H1 (cell line): ENCODE measurements around the gene CTTNBP2. TPM values are rescaled to one million over a fixed set of nuclear protein-coding genes. Genes with fewer than 3 reads are reported as not detected.

Experiments used
- CTCF ChIA-PET: fragments of 300-600 bp; sonication (Branson Sonifier 250); formaldehyde crosslinking; loops from one replicate; lab custom pipeline; 2021; ENCODE audit not compliant: partially characterized antibody; lab: Charles Lee
- POLR2A ChIA-PET: fragments of 300-600 bp; sonication (Branson Sonifier 250); formaldehyde crosslinking; loops from one replicate; lab custom pipeline; 2021; ENCODE audit warnings: inconsistent platforms; ENCODE audit not compliant: partially characterized antibody; lab: Charles Lee
- DNase-seq, 2 experiments: peaks; one replicate each; pipeline versions ENCODE4 v3.0.0 to v3.0.0-alpha.2; 2010 to 2022; ENCODE audit warnings: low spot score in 2 of 2, low read depth in 1 of 2, mixed read lengths in 1 of 2
- FAIRE-seq: peaks from 2 replicates; lab custom pipeline; 2011; peaks lifted over from hg19 to GRCh38; lab: Jason Lieb, UNC
- H2AFZ ChIP-seq: 2 replicates; pipeline ENCODE4 v1.8.1; 2012; ENCODE audit warnings: low read length, inconsistent platforms
- H2AK5ac ChIP-seq: 2 replicates; pipeline ENCODE4 v1.6.1; 2013; ENCODE audit warnings: low read depth, low read length
- H2BK120ac ChIP-seq: replicated peaks from 2 replicates; pipeline ENCODE3; 2013; ENCODE audit warnings: low read depth, low read length, inconsistent platforms
- H2BK12ac ChIP-seq: 2 replicates; pipeline ENCODE4 v1.6.1; 2013; ENCODE audit warnings: low read depth, low read length
- H2BK15ac ChIP-seq: 2 replicates; pipeline ENCODE4 v1.6.1; 2013; ENCODE audit warnings: low read length
- H2BK20ac ChIP-seq: 2 replicates; pipeline ENCODE4 v1.6.1; 2013; ENCODE audit warnings: low read length
- H2BK5ac ChIP-seq: 2 replicates; pipeline ENCODE4 v1.6.1; 2013; ENCODE audit warnings: low read depth, low read length
- H3K14ac ChIP-seq: 2 replicates; pipeline ENCODE4 v1.6.1; 2013; ENCODE audit warnings: inconsistent platforms; ENCODE audit not compliant: insufficient read length
- H3K18ac ChIP-seq: 2 replicates; pipeline ENCODE4 v1.6.1; 2013; ENCODE audit warnings: low read length; ENCODE audit errors: extremely low read depth
- H3K23ac ChIP-seq: 2 replicates; pipeline ENCODE4 v1.6.1; 2013; ENCODE audit warnings: inconsistent platforms; ENCODE audit not compliant: insufficient read length
- H3K23me2 ChIP-seq: 2 replicates; pipeline ENCODE4 v1.6.1; 2013; ENCODE audit warnings: low read depth, low read length
- H3K27ac ChIP-seq: 2 replicates; pipeline ENCODE4 v1.6.1; 2011; ENCODE audit warnings: low read depth, low read length, inconsistent platforms
- H3K27me3 ChIP-seq, 4 experiments: replicated peaks in 1 of 4; 1 replicate in 1 of 4; 2 replicates in 3 of 4; pipeline versions ENCODE4 v1.6.1 to v1.8.1; 2011 to 2013; ENCODE audit warnings: low read length in 3 of 4, mild to moderate bottlenecking in 3 of 4, inconsistent platforms in 2 of 4, mixed read lengths in 2 of 4, moderate library complexity in 1 of 4; ENCODE audit not compliant: control insufficient read depth in 3 of 4, insufficient read depth in 3 of 4; ENCODE audit errors: extremely low read depth in 1 of 4
- H3K36me3 ChIP-seq, 4 experiments: 2 replicates each; pipeline versions ENCODE4 v1.6.1 to v1.8.1; 2011 to 2013; ENCODE audit warnings: mild to moderate bottlenecking in 4 of 4, low read length in 3 of 4, moderate library complexity in 2 of 4, control low read depth in 1 of 4, inconsistent platforms in 1 of 4; ENCODE audit not compliant: insufficient read depth in 4 of 4, control insufficient read depth in 2 of 4
- H3K4ac ChIP-seq: replicated peaks from 2 replicates; pipeline ENCODE3; 2013; ENCODE audit warnings: low read length, low read depth, mixed read lengths, inconsistent platforms; ENCODE audit not compliant: insufficient read length
- H3K4me1 ChIP-seq, 4 experiments: replicated peaks in 1 of 4; 1 replicate in 1 of 4; 2 replicates in 3 of 4; pipeline versions ENCODE4 v1.6.1 to v1.8.1; 2011 to 2013; ENCODE audit warnings: low read length in 3 of 4, inconsistent platforms in 2 of 4, mixed read lengths in 1 of 4; ENCODE audit not compliant: insufficient read depth in 4 of 4, control insufficient read depth in 3 of 4
- H3K4me2 ChIP-seq, 2 experiments: 2 replicates each; pipeline versions ENCODE4 v1.6.1 to v1.8.1; 2011 to 2013; ENCODE audit warnings: low read depth in 2 of 2, low read length in 2 of 2, control low read depth in 1 of 2, inconsistent platforms in 1 of 2, mild to moderate bottlenecking in 1 of 2; ENCODE audit not compliant: insufficient read depth in 1 of 2
- H3K4me3 ChIP-seq, 4 experiments: fragments of 200-600, 300-600 bp in 1 of 4; sonication (generic), shearing (Covaris generic), sonication (Bioruptor Twin) in 1 of 4; 2 replicates each; pipeline versions ENCODE4 v1.5.1 to v1.8.1; 2011 to 2016; ENCODE audit warnings: low read length in 4 of 4, low read depth in 3 of 4, control low read depth in 2 of 4, inconsistent platforms in 2 of 4, mild to moderate bottlenecking in 2 of 4, mixed read lengths in 1 of 4, moderate library complexity in 1 of 4; ENCODE audit not compliant: insufficient read depth in 2 of 4; ENCODE audit errors: extremely low read depth in 1 of 4
- H3K56ac ChIP-seq: replicated peaks from 2 replicates; pipeline ENCODE3; 2013; ENCODE audit warnings: low read depth, mild to moderate bottlenecking, mixed read lengths, low read length, inconsistent platforms; ENCODE audit not compliant: insufficient read length
- H3K79me1 ChIP-seq: 2 replicates; pipeline ENCODE4 v1.6.1; 2013; ENCODE audit warnings: low read depth, low read length, control low read depth
- H3K79me2 ChIP-seq, 2 experiments: 2 replicates each; pipeline versions ENCODE4 v1.6.1 to v1.8.1; 2012 to 2013; ENCODE audit warnings: low read length in 2 of 2, mild to moderate bottlenecking in 2 of 2, inconsistent platforms in 1 of 2; ENCODE audit not compliant: insufficient read depth in 2 of 2, control insufficient read depth in 1 of 2
- H3K9ac ChIP-seq, 4 experiments: replicated peaks in 1 of 4; 1 replicate in 1 of 4; 2 replicates in 3 of 4; pipeline versions ENCODE4 v1.6.1 to v1.8.1; 2011 to 2013; ENCODE audit warnings: low read depth in 3 of 4, low read length in 3 of 4, control low read depth in 2 of 4, mild to moderate bottlenecking in 2 of 4, moderate library complexity in 2 of 4, inconsistent platforms in 1 of 4; ENCODE audit errors: extremely low read depth in 1 of 4
- H3K9me3 ChIP-seq, 2 experiments: 2 replicates each; pipeline versions ENCODE4 v1.6.1 to v1.8.1; 2012 to 2013; ENCODE audit warnings: mild to moderate bottlenecking in 2 of 2, moderate library complexity in 2 of 2, control low read depth in 1 of 2, inconsistent platforms in 1 of 2, low read depth in 1 of 2, low read length in 1 of 2, mixed read lengths in 1 of 2; ENCODE audit not compliant: insufficient read depth in 2 of 2
- H4K20me1 ChIP-seq, 2 experiments: replicated peaks in 1 of 2; 2 replicates each; pipeline versions ENCODE3 to v1.8.1; 2011 to 2013; ENCODE audit warnings: inconsistent platforms in 2 of 2, low read length in 2 of 2, mild to moderate bottlenecking in 1 of 2; ENCODE audit not compliant: insufficient read depth in 2 of 2, control insufficient read depth in 1 of 2
- H4K5ac ChIP-seq: 2 replicates; pipeline ENCODE4 v1.6.1; 2013; ENCODE audit warnings: low read length, low read depth, mixed read lengths, inconsistent platforms; ENCODE audit not compliant: insufficient read length
- H4K8ac ChIP-seq: 2 replicates; pipeline ENCODE4 v1.8.0; 2013; ENCODE audit warnings: mild to moderate bottlenecking, moderate library complexity, low read length, inconsistent platforms; ENCODE audit not compliant: insufficient read depth; ENCODE audit errors: extremely low read depth
- H4K91ac ChIP-seq: replicated peaks from 2 replicates; pipeline ENCODE3; 2013; ENCODE audit warnings: low read length, mixed read lengths, inconsistent platforms; ENCODE audit not compliant: insufficient read length
- BCL11A ChIP-seq, 2 experiments: IDR thresholded peaks; one replicate each; pipeline ENCODE4 v1.6.1; 2011; ENCODE audit warnings: low read depth in 2 of 2, low read length in 2 of 2, mild to moderate bottlenecking in 2 of 2
- CBX5 ChIP-seq: fragments of 300-800, 300-1000 bp; sonication (generic); IDR thresholded peaks from 2 replicates; pipeline ENCODE4 v1.7.1; 2016; ENCODE audit warnings: antibody characterized with exemption, low read length, low read depth
- EGR1 ChIP-seq: IDR thresholded peaks from 2 replicates; pipeline ENCODE4 v1.6.1; 2011; ENCODE audit warnings: low read depth, low read length, borderline replicate concordance
- HDAC6 ChIP-seq: IDR thresholded peaks from one replicate; pipeline ENCODE4 v1.7.1; 2012; ENCODE audit warnings: low read depth, mild to moderate bottlenecking, inconsistent platforms, low read length, moderate library complexity
- NANOG ChIP-seq: IDR thresholded peaks from 2 replicates; pipeline ENCODE4 v1.6.1; 2011; ENCODE audit warnings: low read length, low read depth, mild to moderate bottlenecking, inconsistent platforms; ENCODE audit not compliant: insufficient read depth, poor library complexity, severe bottlenecking
- POLR2A ChIP-seq, 2 experiments: IDR thresholded peaks; 1 replicate in 1 of 2; 2 replicates in 1 of 2; pipeline ENCODE4 v1.6.1; 2011; ENCODE audit warnings: low read depth in 2 of 2, low read length in 2 of 2, mild to moderate bottlenecking in 2 of 2; ENCODE audit errors: control extremely low read depth in 1 of 2
- RAD21 ChIP-seq, 2 experiments: IDR thresholded peaks in 1 of 2; conservative IDR thresholded peaks in 1 of 2; 2 replicates each; pipeline ENCODE4 v1.6.1; 2011; ENCODE audit warnings: low read depth in 2 of 2, low read length in 2 of 2, improper control_type of control experiment in 1 of 2, inconsistent platforms in 1 of 2, mild to moderate bottlenecking in 1 of 2, moderate library complexity in 1 of 2
- SIN3A ChIP-seq, 2 experiments: IDR thresholded peaks in 1 of 2; conservative IDR thresholded peaks in 1 of 2; 2 replicates each; pipeline ENCODE4 v1.6.1; 2011 to 2012; ENCODE audit warnings: low read length in 2 of 2, improper control_type of control experiment in 1 of 2, low read depth in 1 of 2, mild to moderate bottlenecking in 1 of 2
- SP1 ChIP-seq: IDR thresholded peaks from 2 replicates; pipeline ENCODE4 v1.6.1; 2011; ENCODE audit warnings: low read depth, low read length
- YY1 ChIP-seq: IDR thresholded peaks from 2 replicates; pipeline ENCODE4 v1.6.1; 2011; ENCODE audit warnings: low read depth, mild to moderate bottlenecking, low read length
- WGBS, 2 experiments: shearing (Covaris generic) in 1 of 2; methylation state at CpG; one replicate each; pipeline versions ENCODE4 v1.1.6 to v1.1.7; 2013 to 2015; ENCODE audit warnings: low lambda C conversion rate in 2 of 2, mixed read lengths in 2 of 2, inconsistent platforms in 1 of 2, low coverage in 1 of 2, missing lambda C conversion rate in 1 of 2; ENCODE audit not compliant: insufficient replicate concordance in 2 of 2, insufficient coverage in 1 of 2, insufficient read length in 1 of 2; ENCODE audit errors: extremely low coverage in 1 of 2, missing lambda C conversion rate in 1 of 2; 5-methylcytosine and 5-hydroxymethylcytosine counted together
- polyA plus RNA-seq, 7 experiments: library from polyadenylated mRNA; depleted of rRNA in 3 of 7; stranded (reverse) in 5 of 7; unstranded in 2 of 7; fragments of >200 nt in 5 of 7; fragments of 200-250 nt in 2 of 7; gene quantifications; 1 replicate in 5 of 7; 2 replicates in 1 of 7; 4 replicates in 1 of 7; pipeline versions ENCODE4 v1.2.1 to v1.2.3, GENCODE V29; 2011 to 2013; ENCODE audit warnings: missing spikeins in 2 of 7, mixed read lengths in 2 of 7
- total RNA-seq: library from RNA; stranded (reverse); fragmentation: NEBNext Ultra II Directional; extraction: Animal tissue kit (Norgen Biotek cat#: 25700); gene quantifications from 2 replicates; pipeline ENCODE4 v1.2.1, GENCODE V29; 2021
- TF ChIP-seq, protein P1 (sequence below): IDR thresholded peaks from 2 replicates; pipeline ENCODE4 v1.6.1; 2012; ENCODE audit warnings: low read length, inconsistent platforms

CTTNBP2 gene
- total and polyA plus RNA-seq, 2 of the 8 experiments (the other 6 are each of a cell fraction or from before 2014, with no cell fraction given) = 15.3 to 35.1 TPM

DNA sequence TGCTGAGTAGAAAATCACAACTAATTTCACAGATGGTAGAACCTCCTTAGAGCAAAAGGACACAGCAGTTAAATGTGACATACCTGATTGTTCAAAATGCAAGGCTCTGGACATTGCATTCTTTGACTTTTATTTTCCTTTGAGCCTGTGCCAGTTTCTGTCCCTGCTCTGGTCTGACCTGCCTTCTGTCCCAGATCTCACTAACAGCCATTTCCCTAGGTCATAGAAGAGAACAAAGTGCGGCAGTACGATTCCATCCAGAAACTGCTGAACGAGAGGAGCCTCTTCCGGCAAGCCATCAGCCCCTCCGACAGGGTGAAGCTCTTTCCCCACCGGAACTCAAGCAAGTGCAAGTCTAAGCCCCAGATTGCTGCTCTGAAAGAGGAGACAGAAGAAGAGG lies 206.6 kb downstream of the CTTNBP2 start:
- Histone ChIP-seq H2AK5ac (no peak overlapping the region), H2BK20ac (no peak overlapping the region), H3K9ac (no peak overlapping the region), H4K8ac (no peak overlapping the region), H4K20me1 (no peaks in the 10 kb centered on the region), H2BK12ac (peak overlapping the region; percentile 10; the same call in 1 of the 2 replicates), H3K79me2 (no peaks in the 10 kb centered on the region), H3K36me3 (no peaks in the 10 kb centered on the region), H2BK15ac (no peak overlapping the region), H2AFZ (0 out of 2 replicates have a peak overlapping the region, but pooled peaks have one; percentile 56), H4K5ac (no peak overlapping the region), H3K27ac (no peak overlapping the region), H2BK120ac (no peak overlapping the region), H3K9me3 (no peaks in the 10 kb centered on the region), H2BK5ac (no peak overlapping the region), H3K27me3 (no peaks in the 10 kb centered on the region), H3K18ac (no peak overlapping the region), H3K4ac (no peak overlapping the region), H3K56ac (no peak overlapping the region), H4K91ac (no peak overlapping the region), H3K4me2 (no peak overlapping the region), H3K23me2 (no peaks in the 10 kb centered on the region), H3K4me3 (no peak overlapping the region), H3K14ac (no peak overlapping the region), H3K4me1 (peaks cover 0 to 9% (median 2%) of the 10 kb centered on the region in 4 experiments; a peak in 2 of 7 replicates), H3K79me1 (no peaks in the 10 kb centered on the region), H3K23ac (no peak overlapping the region)
- FAIRE-seq (no peak), DNase-seq (no peak)
- ChIA-PET POLR2A (no interaction called here), CTCF (interaction anchor here (0.6 to 2.5 kb wide), 10 partner anchors 10 to 487 kb away, joined by 3 to 11 read pairs (median 3); no protein-coding TSS in a partner anchor)
- no peak for TF ChIP-seq RAD21 (IDR thresholded peaks at IDR 0.05 in 1 of 2, conservative IDR thresholded peaks at IDR 0.05 in 1 of 2; ENCODE audit: low read depth in 2 of 2, low read length in 2 of 2)
- no peak for TF ChIP-seq YY1
- TF ChIP-seq NANOG = no peak
- no peak for TF ChIP-seq EGR1
- no peak for TF ChIP-seq CBX5
- TF ChIP-seq POLR2A (IDR thresholded peaks at IDR 0.05; ENCODE audit: control extremely low read depth in 1 of 2, low read depth in 2 of 2, low read length in 2 of 2) = no peak
- no peak for TF ChIP-seq HDAC6
- no peak for TF ChIP-seq SIN3A (conservative IDR thresholded peaks at IDR 0.05 in 1 of 2, IDR thresholded peaks at IDR 0.05 in 1 of 2; ENCODE audit: low read depth in 1 of 2, low read length in 2 of 2)
- TF ChIP-seq SP1 = no peak
- TF ChIP-seq, protein P1, sequence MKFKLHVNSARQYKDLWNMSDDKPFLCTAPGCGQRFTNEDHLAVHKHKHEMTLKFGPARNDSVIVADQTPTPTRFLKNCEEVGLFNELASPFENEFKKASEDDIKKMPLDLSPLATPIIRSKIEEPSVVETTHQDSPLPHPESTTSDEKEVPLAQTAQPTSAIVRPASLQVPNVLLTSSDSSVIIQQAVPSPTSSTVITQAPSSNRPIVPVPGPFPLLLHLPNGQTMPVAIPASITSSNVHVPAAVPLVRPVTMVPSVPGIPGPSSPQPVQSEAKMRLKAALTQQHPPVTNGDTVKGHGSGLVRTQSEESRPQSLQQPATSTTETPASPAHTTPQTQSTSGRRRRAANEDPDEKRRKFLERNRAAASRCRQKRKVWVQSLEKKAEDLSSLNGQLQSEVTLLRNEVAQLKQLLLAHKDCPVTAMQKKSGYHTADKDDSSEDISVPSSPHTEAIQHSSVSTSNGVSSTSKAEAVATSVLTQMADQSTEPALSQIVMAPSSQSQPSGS = no peak
- TF ChIP-seq BCL11A (IDR thresholded peaks at IDR 0.05; ENCODE audit: low read depth in 2 of 2, low read length in 2 of 2) = no peak
- WGBS, 2 experiments = 86% methylated on average over 6 of the region's 6 CpGs; no CpG with 5 or more reads in 1 of the 2 experiments
